HG03175 (cell line): Measurements from ENCODE around the gene SLC35A2.
A peak's percentile ranks its signal among the peaks of the same experiment; 100 is the strongest.

ENCODE experiments used
- ATAC-seq: cut with Tn5 transposase; IDR thresholded peaks from one replicate; pipeline ENCODE4 v1.9.1; 2021; ENCODE audit warnings: mild to moderate bottlenecking, moderate library complexity; ENCODE audit not compliant: unreplicated experiment

The SLC35A2 gene

DNA sequence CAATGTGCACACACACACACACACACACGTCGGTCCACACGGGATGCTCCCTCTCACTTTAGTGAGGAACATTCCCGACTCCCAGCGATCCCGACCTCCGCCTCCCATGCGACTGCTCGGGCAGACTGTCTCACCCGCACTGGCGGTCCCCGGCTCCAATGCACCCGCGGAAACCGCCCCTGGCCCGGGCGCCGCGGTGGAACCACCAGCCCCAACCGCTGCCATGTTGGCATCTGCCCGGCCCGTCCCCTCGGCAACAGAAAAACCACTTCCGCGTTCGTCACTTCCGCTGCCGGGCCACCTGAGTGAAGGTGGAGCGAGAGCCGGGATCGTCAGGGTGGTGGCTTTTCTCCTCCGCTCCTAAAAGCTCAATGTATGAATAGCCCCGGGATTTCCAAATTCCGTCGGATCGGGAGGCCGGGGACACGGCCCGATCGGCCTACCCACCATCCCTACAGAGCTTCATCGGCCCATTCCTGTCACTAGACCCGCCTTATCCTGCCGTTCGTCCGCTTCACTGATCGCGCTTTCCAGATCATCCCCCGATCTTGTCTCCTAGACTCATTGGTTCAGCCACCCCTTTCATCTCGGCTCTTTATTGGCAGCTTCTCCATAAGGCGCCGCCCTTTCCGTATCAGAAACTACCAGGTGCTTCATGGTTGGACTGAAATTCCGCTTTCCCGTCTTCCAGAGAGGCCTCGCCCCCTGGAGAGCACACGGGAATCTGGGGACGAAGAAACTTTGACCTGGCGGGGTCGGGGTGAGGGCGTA lies at the start of gene SLC35A2:
Gene SLC35A2, minus strand, starts transcription at position 235 of the 771 bp plus-strand sequence. Its CDS starts 10 bp downstream, at position 225.
- peak; percentile 80 for ATAC-seq

- no peak for ATAC-seq
Observed at GRCh38 chrX:48960291-48960690, 48.8 kb upstream of the SLC35A2 start.

- ATAC-seq, result no peak
Observed at GRCh38 chrX:48958635-48959094, 47.2 kb upstream of the SLC35A2 start.

DNA sequence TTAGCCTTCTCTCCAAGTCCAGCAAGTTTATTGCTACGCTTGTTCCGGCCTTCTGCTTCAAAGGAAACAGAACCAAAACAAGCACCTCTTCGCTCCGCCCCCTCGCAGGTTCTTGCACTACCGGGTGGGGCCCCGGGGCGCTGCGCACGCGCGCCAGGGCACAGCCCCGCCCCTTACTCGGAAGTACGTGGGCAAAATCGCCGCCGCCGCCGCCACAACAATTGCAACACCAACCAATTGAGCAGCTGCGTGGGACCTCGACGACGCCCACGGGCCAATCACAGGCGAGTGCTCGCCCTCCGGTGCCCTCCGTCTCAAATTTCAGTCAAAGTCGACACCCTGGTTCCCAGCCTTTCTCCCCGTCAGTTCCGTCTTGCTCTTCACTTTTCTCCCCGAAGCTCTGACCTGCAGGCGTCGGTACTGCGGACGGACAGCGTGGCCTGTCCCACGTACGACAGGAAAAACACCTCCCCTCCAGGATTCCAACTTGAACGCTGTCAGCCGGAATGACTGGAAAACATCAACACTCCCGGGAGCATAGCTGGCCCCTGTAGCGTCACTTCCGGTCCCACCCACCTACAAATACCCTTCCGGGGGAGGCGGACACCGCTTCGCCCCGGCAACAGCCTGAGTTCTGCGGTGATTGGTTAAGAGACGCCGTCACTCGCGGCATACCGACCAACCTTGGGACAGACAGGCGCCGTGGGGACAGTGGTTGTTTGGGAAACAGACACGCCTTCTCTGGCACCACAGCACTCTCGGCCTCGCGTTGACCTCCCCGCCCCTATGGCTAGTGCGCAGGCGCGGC lies 46.6 kb upstream of the SLC35A2 start:
- peak; percentile 88 for ATAC-seq

- ATAC-seq, result peak; percentile 29
Observed at GRCh38 chrX:48957477-48957826, 46.0 kb upstream of the SLC35A2 start, which contains the start of gene OTUD5. OTUD5 (minus strand) TSS chrX:48957607; CDS start chrX:48957570, 37 bp downstream.

GRCh38 chrX:48956728-48957414 lies 45.4 kb upstream of the SLC35A2 start:
- no peak for ATAC-seq

DNA sequence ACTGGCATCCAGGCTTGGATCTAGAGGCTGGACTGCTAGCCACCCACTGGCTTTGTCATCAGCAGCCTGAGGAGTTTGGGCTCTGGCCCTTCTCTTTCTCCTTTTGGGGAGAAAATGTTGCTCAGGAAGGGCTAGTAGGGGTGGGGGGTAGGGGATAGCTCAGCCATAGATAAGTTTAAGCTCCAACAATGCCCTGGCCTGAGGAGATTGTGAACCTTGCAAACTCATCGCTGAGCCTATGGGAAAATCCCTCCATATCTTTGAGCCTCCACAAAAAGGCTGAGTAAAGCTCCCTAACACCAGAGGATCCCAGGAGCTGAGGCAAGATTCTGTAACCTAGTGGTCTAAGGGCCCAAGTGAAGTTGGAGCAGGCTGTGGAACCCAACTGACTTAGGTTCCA lies 37.1 kb upstream of the SLC35A2 start:
- ATAC-seq, result no peak

GRCh38 chrX:48945517-48946348 lies 34.3 kb upstream of the SLC35A2 start:
- ATAC-seq, result no peak

DNA sequence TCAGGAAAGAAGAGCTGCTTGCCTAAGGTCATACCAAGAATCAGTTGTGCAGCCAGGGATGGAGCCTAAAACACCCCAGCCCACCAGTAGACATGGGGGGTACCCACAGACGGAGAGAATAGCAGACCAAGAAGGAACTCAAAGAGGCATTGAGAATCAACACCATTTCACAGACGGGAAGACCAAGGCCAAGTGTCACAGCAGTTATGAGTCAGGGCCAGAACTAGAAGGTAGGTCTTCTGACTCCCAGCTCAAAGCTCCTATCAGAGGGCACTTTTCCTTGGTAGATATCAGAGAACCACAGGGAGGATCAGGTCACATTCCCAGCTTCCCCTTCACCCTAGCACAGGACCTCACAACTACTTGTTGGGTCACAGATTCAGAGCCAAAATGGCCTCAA lies 31.4 kb upstream of the SLC35A2 start:
- ATAC-seq, result no peak

- no peak for ATAC-seq
Observed at GRCh38 chrX:48940404-48940955, 29.0 kb upstream of the SLC35A2 start.

DNA sequence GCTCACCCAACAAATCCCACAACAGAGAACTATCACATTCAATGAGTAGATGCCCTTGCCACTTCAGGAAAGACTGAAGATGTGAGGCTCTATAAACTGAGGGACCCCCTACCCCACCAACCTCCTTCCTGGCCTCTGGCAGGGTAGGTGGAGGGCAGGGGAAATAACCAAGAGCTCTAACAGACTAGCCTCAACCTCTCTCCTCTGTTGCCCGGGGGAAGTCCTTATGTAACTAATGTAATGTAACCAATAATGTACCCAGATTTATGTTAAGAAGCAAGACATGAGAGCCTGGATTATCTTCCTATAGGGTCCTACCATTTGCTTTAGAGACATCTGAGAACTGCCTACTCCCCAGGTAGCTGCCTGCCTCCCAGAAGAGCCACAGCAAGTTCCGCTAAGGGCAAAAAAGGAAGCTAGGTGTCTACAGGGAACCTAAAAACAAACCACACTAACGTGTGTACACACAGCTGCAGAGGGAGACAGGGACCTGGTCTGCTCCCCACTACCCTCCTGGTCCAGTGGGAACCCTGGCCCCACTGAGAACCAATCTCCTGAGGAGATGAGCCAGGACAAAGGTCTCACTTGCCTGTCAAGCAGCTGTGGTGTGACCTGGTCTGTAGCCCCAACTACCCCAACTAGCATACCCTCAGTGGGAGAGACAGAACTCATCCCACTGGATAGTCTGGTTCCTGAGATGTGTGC lies 28.2 kb upstream of the SLC35A2 start:
- ATAC-seq, result no peak

DNA sequence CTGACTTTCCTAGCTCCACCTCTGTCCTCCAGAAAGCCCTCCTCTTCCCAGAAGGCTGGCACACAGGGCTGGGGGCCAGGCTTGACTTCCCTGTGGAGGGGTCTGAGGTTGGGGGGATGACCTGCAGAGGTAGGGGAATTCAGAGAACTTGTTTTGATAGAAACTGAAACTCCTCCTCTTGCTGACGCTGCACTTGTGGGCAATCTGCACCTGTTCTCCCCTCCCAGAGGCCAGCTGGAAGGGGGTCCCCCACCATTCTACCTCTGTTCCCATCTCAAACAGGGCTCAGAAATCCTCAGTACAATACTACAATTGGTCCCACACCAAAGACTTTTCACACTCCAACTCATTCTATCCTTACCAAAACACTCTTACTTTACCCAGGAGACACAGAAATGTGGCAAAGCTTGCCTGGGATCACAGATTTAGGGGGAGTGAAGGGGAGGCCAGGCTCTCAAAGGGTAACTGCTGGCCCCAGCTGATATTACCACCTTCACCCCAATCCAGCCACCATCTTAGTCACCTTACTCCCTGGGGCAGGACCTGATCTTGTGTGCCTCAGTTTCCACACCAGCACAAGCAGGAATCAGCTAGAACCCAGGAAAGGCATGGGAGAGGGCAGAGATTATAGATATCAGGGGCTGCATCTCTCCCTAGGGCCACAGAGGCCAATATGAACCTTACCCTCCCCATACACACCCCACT lies 27.4 kb upstream of the SLC35A2 start:
- peak; percentile 47 for ATAC-seq

DNA sequence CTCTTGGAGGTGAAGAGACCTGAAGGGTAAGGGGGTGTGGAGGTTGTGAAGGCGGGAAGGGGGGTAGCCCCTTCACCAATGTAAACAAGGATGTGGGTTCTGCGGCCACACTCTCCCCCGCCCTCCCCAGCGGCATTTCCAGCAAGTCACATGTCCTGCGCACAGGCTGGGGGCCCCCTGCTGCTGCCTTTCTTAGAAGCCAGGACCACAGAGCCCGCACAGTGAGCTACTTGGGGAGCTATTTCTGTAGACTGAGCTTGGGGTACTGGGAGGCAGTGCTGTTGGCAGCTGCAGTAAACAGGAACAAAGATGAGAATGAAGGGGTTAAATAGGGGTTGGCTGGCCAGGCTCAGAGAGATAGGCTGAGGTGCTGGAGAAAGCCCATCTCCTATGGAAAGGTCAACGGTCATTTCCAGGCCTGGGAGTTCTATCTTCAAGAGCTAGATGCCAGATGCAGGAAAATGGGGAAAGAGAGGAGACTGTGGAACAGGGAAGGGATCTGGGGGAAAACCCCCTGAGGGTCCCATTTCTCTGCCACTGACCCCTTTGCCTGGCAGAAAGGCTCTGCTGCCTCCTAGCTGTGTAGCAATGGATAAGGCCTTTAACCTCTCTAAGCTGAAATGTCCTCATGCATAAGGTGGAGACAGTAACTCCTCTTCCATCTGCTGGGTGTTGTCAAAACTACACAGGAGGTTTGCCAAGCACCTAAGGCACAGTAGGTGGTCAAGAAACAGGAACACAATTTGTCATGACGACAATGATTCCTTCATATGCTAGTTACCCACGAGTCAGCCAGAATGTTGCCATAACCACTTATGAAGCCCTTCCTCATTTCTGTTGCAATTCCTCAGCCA lies 25.8 kb upstream of the SLC35A2 start:
- peak; percentile 70 for ATAC-seq

GRCh38 chrX:48936429-48937053 lies 25.1 kb upstream of the SLC35A2 start:
- ATAC-seq, result no peak

DNA sequence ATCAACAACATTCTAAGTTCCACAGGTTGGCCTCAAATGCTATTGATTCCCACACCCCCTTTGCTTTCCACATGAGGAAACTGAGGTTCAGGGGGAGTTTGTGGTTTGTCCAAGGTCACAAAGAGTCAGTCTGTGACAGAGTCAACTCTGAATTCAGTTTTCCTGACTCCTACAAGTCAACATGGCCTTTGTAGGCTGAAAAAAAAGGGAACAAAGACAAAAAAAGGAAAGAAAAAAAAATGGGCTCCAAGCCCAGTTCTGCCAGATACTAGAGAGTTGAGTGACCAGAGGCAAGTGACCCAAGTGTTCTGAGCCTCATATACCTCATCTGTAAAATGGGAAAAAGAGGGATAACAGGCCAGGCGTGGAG lies 23.8 kb upstream of the SLC35A2 start:
- ATAC-seq, result no peak

DNA sequence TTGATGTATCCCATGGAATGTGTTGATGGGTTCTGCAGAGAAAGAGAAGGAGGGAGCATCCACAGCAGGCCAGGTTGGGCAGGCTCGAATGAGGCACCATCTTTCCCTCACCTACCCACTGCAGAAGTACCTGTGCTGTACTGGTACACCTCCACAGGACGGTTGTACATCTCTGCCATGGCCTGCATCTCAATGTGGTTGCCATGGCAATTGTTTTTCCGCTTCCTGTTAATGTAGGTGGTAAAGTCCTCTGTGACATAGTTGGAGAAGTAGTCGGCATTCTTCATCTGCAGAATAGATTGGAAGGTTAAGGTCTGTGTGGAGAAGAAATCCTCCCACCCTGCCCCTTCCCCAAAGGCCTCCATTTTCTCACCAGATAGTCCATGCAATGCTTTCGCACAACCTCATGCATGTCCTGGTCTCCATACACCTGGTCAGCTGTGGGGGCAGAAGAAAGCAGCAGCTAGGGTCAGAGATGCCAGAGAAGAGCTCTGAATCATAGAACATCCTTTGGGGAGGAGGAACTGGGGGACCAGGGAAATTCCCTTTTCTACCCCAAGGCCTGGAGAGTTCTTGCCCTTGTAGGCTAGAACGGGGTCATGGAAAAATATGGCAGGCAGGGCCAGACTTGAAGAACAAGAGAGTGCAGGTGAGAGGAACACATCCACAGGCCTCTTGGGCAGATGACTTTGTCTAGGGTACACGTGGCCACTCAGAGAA lies 23.3 kb upstream of the SLC35A2 start:
- no peak for ATAC-seq

GRCh38 chrX:48933757-48934156 lies 22.3 kb upstream of the SLC35A2 start:
- ATAC-seq, result no peak
